Ovary (tissue), 10 donors: ENCODE measurements around the gene SH2D6. TPM values are rescaled to one million over a fixed set of nuclear protein-coding genes. Genes with fewer than 3 reads are reported as not detected.
A peak's percentile ranks its signal among the peaks of the same experiment; 100 is the strongest.

Experiments
- DNase-seq, 5 donors: peaks; one replicate each; pipeline ENCODE4 v3.0.0-alpha.2; 2019 to 2020
- H3K27ac ChIP-seq, 2 donors: fragments of 200-600 bp; one replicate each; pipeline versions ENCODE4 v1.5.1 to v1.8.0; 2019 to 2022
- H3K27me3 ChIP-seq: fragments of 200-600 bp; one replicate; pipeline ENCODE4 v1.8.0; 2022
- H3K36me3 ChIP-seq: fragments of 200-600 bp; sonication (generic); one replicate; pipeline ENCODE4 v1.5.1; 2019
- H3K4me1 ChIP-seq: one replicate; pipeline ENCODE4 v1.8.1; 2013; ENCODE audit warnings: mild to moderate bottlenecking, moderate library complexity; ENCODE audit not compliant: insufficient read depth
- H3K4me3 ChIP-seq: fragments of 200-600 bp; sonication (generic); one replicate; pipeline ENCODE4 v1.5.1; 2017
- H3K9me3 ChIP-seq, 2 donors: fragments of 200-600 bp in 1 of 2; sonication (generic) in 1 of 2; one replicate each; pipeline versions ENCODE4 v1.5.1 to v1.8.1; 2013 to 2019; ENCODE audit warnings: mild to moderate bottlenecking in 1 of 2, moderate library complexity in 1 of 2
- EP300 ChIP-seq: sonication (generic); formaldehyde crosslinking; IDR thresholded peaks from one replicate; pipeline ENCODE4 v1.6.1; 2017; ENCODE audit warnings: antibody characterized with exemption
- POLR2A ChIP-seq: fragments of 450-650 bp; IDR thresholded peaks from one replicate; pipeline ENCODE4 v1.6.1; 2017; ENCODE audit warnings: antibody characterized with exemption, mild to moderate bottlenecking, moderate library complexity
- WGBS, 3 donors: extraction: QIAGEN DNeasy Blood & Tissue Kit in 1 of 3; methylation state at CpG; one replicate each; pipeline versions ENCODE4 v1.1.5 to v1.1.7; 2013 to 2017; 5-methylcytosine and 5-hydroxymethylcytosine counted together
- intact Hi-C, 4 donors: fragments of 100-400 bp; cut with DNase I; formaldehyde crosslinking; loops; one replicate each; pipeline versions ENCODE4 v1.11.0 to v1.15.1; 2022 to 2023
- long read RNA-seq, 3 donors: library from polyadenylated mRNA in 2 of 3; unstranded in 2 of 3; transcript quantifications; one replicate each; pipeline ENCODE4 v2.0.0 and lab custom pipeline, GENCODE V29; 2021 to 2026
- polyA plus RNA-seq, 2 donors: library from polyadenylated mRNA; stranded (reverse); fragments of 200-250 nt in 1 of 2; fragments of 350-450 nt in 1 of 2; fragmentation: Illumina TruSeq in 1 of 2; extraction: RNeasy Lipid Tissue Mini Kit (QIAGEN cat#74804) in 1 of 2; gene quantifications; one replicate each; pipeline ENCODE4 v1.2.3, GENCODE V29; 2013 to 2014
- total RNA-seq, 7 donors: library from RNA; depleted of rRNA in 2 of 7; stranded (reverse); fragments of >200 nt in 2 of 7; fragmentation: NEBNext Ultra II Directional in 3 of 7; extraction: Animal tissue kit (Norgen Biotek cat#: 25700) in 3 of 7; gene quantifications; one replicate each; pipeline versions ENCODE4 v1.1.0 to v1.2.4, GENCODE V29; 2016 to 2023
- TF ChIP-seq, protein P1 (sequence below), 3 donors: fragments of 450-650 bp in 2 of 3; fragments of 200-600 bp in 1 of 3; IDR thresholded peaks; one replicate each; pipeline versions ENCODE4 v1.5.1 to v1.8.0; 2016 to 2022; ENCODE audit warnings: antibody characterized with exemption in 3 of 3, mild to moderate bottlenecking in 1 of 3
- donor health status: DM: no; HTN: no; CAD: no; lungs with moderate emphysema.
- donor health status: DM: no; HTN: no; CAD: no.
- donor health status: Bipolar disorder and iron deficiency.
- donor health status: DM: yes; HTN: yes; CAD: no.
- donor health status: DM: no; HTN: no; CAD: no.
- donor health status: DM: yes; HTN: yes; CAD: no.

SH2D6 gene
- total RNA-seq = 1 to 10 TPM in 1 of 7 donors, under 1 TPM in 2, not detected in 4; 0.35 to 1.9 (median 0.48) TPM
- under 1 TPM in 1 of 2 donors, not detected in 1; 0.12 TPM for polyA plus RNA-seq
- long read RNA-seq, donor 1 = 0 reads
- long read RNA-seq, donor 2 = 0 reads
- long read RNA-seq, donor 3 = 0 reads

DNA sequence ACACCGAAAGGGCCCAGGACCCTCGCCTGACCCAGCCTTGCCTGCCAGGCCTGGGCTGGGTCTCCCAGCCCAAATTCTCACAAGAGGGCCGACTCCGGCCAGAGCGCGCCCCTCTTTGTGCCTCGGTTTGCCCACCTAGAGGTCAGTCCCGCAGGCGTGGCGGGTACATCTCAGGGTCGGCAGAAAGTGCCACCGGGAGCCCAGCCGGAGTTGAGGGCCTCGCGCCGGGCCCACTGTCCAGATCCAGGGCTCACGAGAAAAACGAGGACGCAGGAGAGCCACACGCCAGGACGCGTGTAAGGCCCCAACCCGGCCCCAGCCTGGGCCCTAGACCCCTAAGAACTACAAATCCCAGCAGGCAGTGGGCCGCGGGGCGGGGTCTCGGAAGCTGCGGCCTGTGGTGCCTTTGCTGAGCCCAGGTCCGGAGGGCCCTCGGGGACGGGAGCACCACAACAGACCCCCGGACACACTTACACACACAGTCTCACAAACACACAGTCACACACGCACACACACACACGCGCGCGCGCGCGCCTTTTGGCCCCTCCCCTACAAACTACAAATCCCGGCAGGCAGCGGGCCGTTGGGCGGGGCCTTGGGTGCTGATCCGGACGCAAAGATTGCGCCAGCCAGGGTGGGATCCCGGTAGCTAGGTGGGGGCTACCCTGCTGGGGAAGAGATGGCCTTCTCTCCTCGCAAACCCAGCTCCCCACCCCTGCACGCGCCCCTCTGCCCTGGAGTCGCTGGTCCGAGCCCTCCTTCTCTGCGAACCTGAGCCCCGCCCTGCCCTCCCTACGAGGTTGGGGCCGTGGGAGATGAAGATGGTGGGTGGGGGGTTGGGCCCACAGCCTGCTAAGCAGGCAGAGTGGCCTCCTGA is at the start of gene SH2D6:
Gene SH2D6, plus strand, starts transcription at position 583 of the 877 bp plus-strand sequence. CDS start 10,752 bp downstream, outside the sequence.
- 13 to 23% (median 15%) methylated on average over 42 to 57 of the region's 57 CpGs for WGBS, 3 donors

DNA sequence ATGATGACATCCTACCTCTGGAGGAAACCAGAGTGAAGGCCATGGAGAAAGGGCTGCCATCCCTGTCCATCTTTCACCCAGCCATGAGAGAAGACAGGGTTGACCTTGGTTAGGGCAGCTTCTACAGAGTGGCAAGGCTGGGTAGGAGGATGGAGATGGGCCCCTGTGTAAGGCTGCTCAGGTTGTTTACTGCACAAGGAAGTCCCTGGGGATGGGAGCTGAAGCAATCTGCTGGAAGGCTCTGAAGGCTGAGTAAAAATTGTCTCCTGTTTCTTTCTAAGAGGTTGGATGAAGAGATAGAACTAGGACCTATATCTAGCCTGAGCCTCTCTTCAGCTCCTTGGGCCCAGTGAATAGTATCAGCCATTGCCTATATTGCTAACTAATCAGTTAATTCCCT is 49.6 kb upstream of the SH2D6 start:
- no peak overlapping the region for H3K4me3 ChIP-seq
- no peaks in the 10 kb centered on the region for H3K4me1 ChIP-seq
- no peak for DNase-seq
- intact Hi-C loops = no loop called here
- no peak overlapping the region for H3K27ac ChIP-seq
- H3K27me3 ChIP-seq = no peaks in the 10 kb centered on the region
- no peaks in the 10 kb centered on the region for H3K9me3 ChIP-seq
- TF ChIP-seq, protein P1, sequence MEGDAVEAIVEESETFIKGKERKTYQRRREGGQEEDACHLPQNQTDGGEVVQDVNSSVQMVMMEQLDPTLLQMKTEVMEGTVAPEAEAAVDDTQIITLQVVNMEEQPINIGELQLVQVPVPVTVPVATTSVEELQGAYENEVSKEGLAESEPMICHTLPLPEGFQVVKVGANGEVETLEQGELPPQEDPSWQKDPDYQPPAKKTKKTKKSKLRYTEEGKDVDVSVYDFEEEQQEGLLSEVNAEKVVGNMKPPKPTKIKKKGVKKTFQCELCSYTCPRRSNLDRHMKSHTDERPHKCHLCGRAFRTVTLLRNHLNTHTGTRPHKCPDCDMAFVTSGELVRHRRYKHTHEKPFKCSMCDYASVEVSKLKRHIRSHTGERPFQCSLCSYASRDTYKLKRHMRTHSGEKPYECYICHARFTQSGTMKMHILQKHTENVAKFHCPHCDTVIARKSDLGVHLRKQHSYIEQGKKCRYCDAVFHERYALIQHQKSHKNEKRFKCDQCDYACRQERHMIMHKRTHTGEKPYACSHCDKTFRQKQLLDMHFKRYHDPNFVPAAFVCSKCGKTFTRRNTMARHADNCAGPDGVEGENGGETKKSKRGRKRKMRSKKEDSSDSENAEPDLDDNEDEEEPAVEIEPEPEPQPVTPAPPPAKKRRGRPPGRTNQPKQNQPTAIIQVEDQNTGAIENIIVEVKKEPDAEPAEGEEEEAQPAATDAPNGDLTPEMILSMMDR (IDR thresholded peaks at IDR 0.05) = no peak
- no peak for TF ChIP-seq POLR2A
- H3K36me3 ChIP-seq = no peaks in the 10 kb centered on the region

More for the DNA sequence above, at the start of gene SH2D6:
- TF ChIP-seq, protein P1 (IDR thresholded peaks at IDR 0.05) = no peak
- peak; percentile 75 for TF ChIP-seq POLR2A
- no peak for TF ChIP-seq EP300
- no peaks in the 10 kb centered on the region for H3K9me3 ChIP-seq
- no peaks in the 10 kb centered on the region for H3K27me3 ChIP-seq
- intact Hi-C loops = no loop called here
- peak within 1 kb of the TSS; percentile 65 for H3K4me3 ChIP-seq
- peak within 1 kb of the TSS; percentile 71 to 87 for H3K27ac ChIP-seq
- DNase-seq = peak; percentile 82 to 90 (median 88)
- peaks cover 5% of the 10 kb centered on the region for H3K4me1 ChIP-seq
- H3K36me3 ChIP-seq = no peaks in the 10 kb centered on the region

DNA sequence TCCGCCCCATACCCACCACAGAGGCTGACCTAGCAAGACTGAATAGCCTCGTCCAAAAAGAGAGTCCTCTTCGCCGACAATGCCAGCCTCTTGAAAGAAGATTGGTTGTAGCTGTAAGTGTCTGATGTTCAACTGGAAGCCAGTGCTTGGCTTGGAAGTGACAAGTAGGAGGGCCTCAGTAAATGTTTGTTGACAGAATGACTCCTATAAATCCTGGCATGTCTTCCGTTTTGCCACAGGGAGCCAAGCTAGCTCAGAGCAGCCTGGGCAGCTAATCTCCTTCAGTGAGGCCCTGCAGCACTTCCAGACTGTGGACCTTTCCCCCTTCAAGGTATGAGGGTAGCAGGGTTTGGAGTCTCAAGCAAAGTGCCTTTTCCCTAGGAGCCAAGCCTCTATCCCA is 49.0 kb upstream of the SH2D6 start:
- DNase-seq = no peak
- no peak overlapping the region for H3K4me3 ChIP-seq
- H3K9me3 ChIP-seq = no peaks in the 10 kb centered on the region
- H3K36me3 ChIP-seq = no peaks in the 10 kb centered on the region
- 69 to 71% (median 70%) methylated on average over 5 of the region's 5 CpGs for WGBS, 3 donors
- no peaks in the 10 kb centered on the region for H3K27me3 ChIP-seq
- H3K4me1 ChIP-seq = no peaks in the 10 kb centered on the region
- H3K27ac ChIP-seq = no peak overlapping the region
- TF ChIP-seq, protein P1 (IDR thresholded peaks at IDR 0.05) = no peak
- no peak for TF ChIP-seq POLR2A
- no peak for TF ChIP-seq EP300
- intact Hi-C loops = no loop called here

DNA sequence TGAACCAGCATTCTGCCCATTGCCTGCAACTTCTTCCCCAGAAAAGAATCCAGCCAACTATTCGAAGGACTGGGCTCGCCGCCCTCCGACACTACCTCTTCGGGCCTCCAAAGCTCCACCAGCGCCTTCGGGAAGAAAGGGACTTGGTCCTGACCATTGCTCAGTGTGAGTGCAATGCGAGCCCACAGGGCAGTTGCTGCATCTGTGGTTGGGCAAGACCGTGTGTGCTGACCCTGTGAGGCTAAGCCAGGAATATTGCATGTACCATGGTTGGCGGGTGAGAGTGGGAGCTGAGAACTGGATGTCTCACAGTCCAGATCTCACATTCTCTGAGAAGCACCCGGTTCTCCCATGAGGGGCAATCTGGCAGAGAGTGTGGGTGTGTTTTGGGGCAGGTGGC is 47.5 kb upstream of the SH2D6 start:
- TF ChIP-seq EP300 (no peak), POLR2A (no peak)
- TF ChIP-seq, protein P1 (IDR thresholded peaks at IDR 0.05) = no peak

More for the DNA sequence above, 47.5 kb upstream of the SH2D6 start:
- no peak overlapping the region for H3K4me3 ChIP-seq
- H3K9me3 ChIP-seq = no peaks in the 10 kb centered on the region
- H3K27ac ChIP-seq = no peak overlapping the region
- H3K36me3 ChIP-seq = no peaks in the 10 kb centered on the region
- 94 to 97% (median 95%) methylated on average over 11 of the region's 11 CpGs for WGBS, 3 donors
- intact Hi-C loops = no loop called here
- DNase-seq = no peak
- no peaks in the 10 kb centered on the region for H3K4me1 ChIP-seq
- H3K27me3 ChIP-seq = no peaks in the 10 kb centered on the region
